HepG2 (cell line): Measurements from ENCODE around the gene ZNF777.

Experiments used
- GABPB1 ChIP-seq: IDR thresholded peaks from 2 replicates; pipeline ENCODE4 v1.6.1; 2016; ENCODE audit warnings: mild to moderate bottlenecking, missing genetic modification reagents, moderate library complexity, missing compliant biosample characterization
- TOPORS ChIP-seq: sonication (generic); formaldehyde crosslinking; IDR thresholded peaks from 2 replicates; pipeline ENCODE4 v1.8.0; 2023; ENCODE audit warnings: mild to moderate bottlenecking, missing genetic modification reagents
- ZNF143 ChIP-seq: sonication (generic); formaldehyde crosslinking; IDR thresholded peaks from 2 replicates; pipeline ENCODE4 v1.4.0; 2020; ENCODE audit warnings: missing genetic modification reagents
- ZNF367 ChIP-seq: sonication (generic); formaldehyde crosslinking; IDR thresholded peaks from 2 replicates; pipeline ENCODE4 v1.4.0; 2020; ENCODE audit warnings: missing genetic modification reagents, borderline replicate concordance

GRCh38 chr7:149409895-149410294, 51.0 kb downstream of the ZNF777 start:
- TF ChIP-seq TOPORS (CRISPR knock-in tag) (no peak), GABPB1 (CRISPR knock-in tag) (no peak), ZNF143 (no peak), ZNF367 (CRISPR knock-in tag) (no peak)
